H1 (cell line): ENCODE results near the gene PIK3C2G. TPM values are rescaled to one million over a fixed set of nuclear protein-coding genes. Genes with fewer than 3 reads are reported as not detected.

Experiments
- CTCF ChIA-PET: fragments of 300-600 bp; sonication (Branson Sonifier 250); formaldehyde crosslinking; loops from one replicate; lab custom pipeline; 2021; ENCODE audit not compliant: partially characterized antibody; lab: Charles Lee
- POLR2A ChIA-PET: fragments of 300-600 bp; sonication (Branson Sonifier 250); formaldehyde crosslinking; loops from one replicate; lab custom pipeline; 2021; ENCODE audit warnings: inconsistent platforms; ENCODE audit not compliant: partially characterized antibody; lab: Charles Lee
- DNase-seq, 2 experiments: peaks; one replicate each; pipeline versions ENCODE4 v3.0.0 to v3.0.0-alpha.2; 2010 to 2022; ENCODE audit warnings: low spot score in 2 of 2, low read depth in 1 of 2, mixed read lengths in 1 of 2
- FAIRE-seq: peaks from 2 replicates; lab custom pipeline; 2011; peaks lifted over from hg19 to GRCh38; lab: Jason Lieb, UNC
- H2AFZ ChIP-seq: 2 replicates; pipeline ENCODE4 v1.8.1; 2012; ENCODE audit warnings: low read length, inconsistent platforms
- H2AK5ac ChIP-seq: 2 replicates; pipeline ENCODE4 v1.6.1; 2013; ENCODE audit warnings: low read depth, low read length
- H2BK120ac ChIP-seq: replicated peaks from 2 replicates; pipeline ENCODE3; 2013; ENCODE audit warnings: low read depth, low read length, inconsistent platforms
- H2BK12ac ChIP-seq: 2 replicates; pipeline ENCODE4 v1.6.1; 2013; ENCODE audit warnings: low read depth, low read length
- H2BK15ac ChIP-seq: 2 replicates; pipeline ENCODE4 v1.6.1; 2013; ENCODE audit warnings: low read length
- H2BK20ac ChIP-seq: 2 replicates; pipeline ENCODE4 v1.6.1; 2013; ENCODE audit warnings: low read length
- H2BK5ac ChIP-seq: 2 replicates; pipeline ENCODE4 v1.6.1; 2013; ENCODE audit warnings: low read depth, low read length
- H3K14ac ChIP-seq: 2 replicates; pipeline ENCODE4 v1.6.1; 2013; ENCODE audit warnings: inconsistent platforms; ENCODE audit not compliant: insufficient read length
- H3K18ac ChIP-seq: 2 replicates; pipeline ENCODE4 v1.6.1; 2013; ENCODE audit warnings: low read length; ENCODE audit errors: extremely low read depth
- H3K23ac ChIP-seq: 2 replicates; pipeline ENCODE4 v1.6.1; 2013; ENCODE audit warnings: inconsistent platforms; ENCODE audit not compliant: insufficient read length
- H3K23me2 ChIP-seq: 2 replicates; pipeline ENCODE4 v1.6.1; 2013; ENCODE audit warnings: low read depth, low read length
- H3K27ac ChIP-seq: 2 replicates; pipeline ENCODE4 v1.6.1; 2011; ENCODE audit warnings: low read depth, low read length, inconsistent platforms
- H3K27me3 ChIP-seq, 4 experiments: replicated peaks in 1 of 4; 1 replicate in 1 of 4; 2 replicates in 3 of 4; pipeline versions ENCODE4 v1.6.1 to v1.8.1; 2011 to 2013; ENCODE audit warnings: low read length in 3 of 4, mild to moderate bottlenecking in 3 of 4, inconsistent platforms in 2 of 4, mixed read lengths in 2 of 4, moderate library complexity in 1 of 4; ENCODE audit not compliant: control insufficient read depth in 3 of 4, insufficient read depth in 3 of 4; ENCODE audit errors: extremely low read depth in 1 of 4
- H3K36me3 ChIP-seq, 4 experiments: 2 replicates each; pipeline versions ENCODE4 v1.6.1 to v1.8.1; 2011 to 2013; ENCODE audit warnings: mild to moderate bottlenecking in 4 of 4, low read length in 3 of 4, moderate library complexity in 2 of 4, control low read depth in 1 of 4, inconsistent platforms in 1 of 4; ENCODE audit not compliant: insufficient read depth in 4 of 4, control insufficient read depth in 2 of 4
- H3K4ac ChIP-seq: replicated peaks from 2 replicates; pipeline ENCODE3; 2013; ENCODE audit warnings: low read length, low read depth, mixed read lengths, inconsistent platforms; ENCODE audit not compliant: insufficient read length
- H3K4me1 ChIP-seq, 4 experiments: replicated peaks in 1 of 4; 1 replicate in 1 of 4; 2 replicates in 3 of 4; pipeline versions ENCODE4 v1.6.1 to v1.8.1; 2011 to 2013; ENCODE audit warnings: low read length in 3 of 4, inconsistent platforms in 2 of 4, mixed read lengths in 1 of 4; ENCODE audit not compliant: insufficient read depth in 4 of 4, control insufficient read depth in 3 of 4
- H3K4me2 ChIP-seq, 2 experiments: 2 replicates each; pipeline versions ENCODE4 v1.6.1 to v1.8.1; 2011 to 2013; ENCODE audit warnings: low read depth in 2 of 2, low read length in 2 of 2, control low read depth in 1 of 2, inconsistent platforms in 1 of 2, mild to moderate bottlenecking in 1 of 2; ENCODE audit not compliant: insufficient read depth in 1 of 2
- H3K4me3 ChIP-seq, 4 experiments: fragments of 200-600, 300-600 bp in 1 of 4; sonication (generic), shearing (Covaris generic), sonication (Bioruptor Twin) in 1 of 4; 2 replicates each; pipeline versions ENCODE4 v1.5.1 to v1.8.1; 2011 to 2016; ENCODE audit warnings: low read length in 4 of 4, low read depth in 3 of 4, control low read depth in 2 of 4, inconsistent platforms in 2 of 4, mild to moderate bottlenecking in 2 of 4, mixed read lengths in 1 of 4, moderate library complexity in 1 of 4; ENCODE audit not compliant: insufficient read depth in 2 of 4; ENCODE audit errors: extremely low read depth in 1 of 4
- H3K56ac ChIP-seq: replicated peaks from 2 replicates; pipeline ENCODE3; 2013; ENCODE audit warnings: low read depth, mild to moderate bottlenecking, mixed read lengths, low read length, inconsistent platforms; ENCODE audit not compliant: insufficient read length
- H3K79me1 ChIP-seq: 2 replicates; pipeline ENCODE4 v1.6.1; 2013; ENCODE audit warnings: low read depth, low read length, control low read depth
- H3K79me2 ChIP-seq, 2 experiments: 2 replicates each; pipeline versions ENCODE4 v1.6.1 to v1.8.1; 2012 to 2013; ENCODE audit warnings: low read length in 2 of 2, mild to moderate bottlenecking in 2 of 2, inconsistent platforms in 1 of 2; ENCODE audit not compliant: insufficient read depth in 2 of 2, control insufficient read depth in 1 of 2
- H3K9ac ChIP-seq, 4 experiments: replicated peaks in 1 of 4; 1 replicate in 1 of 4; 2 replicates in 3 of 4; pipeline versions ENCODE4 v1.6.1 to v1.8.1; 2011 to 2013; ENCODE audit warnings: low read depth in 3 of 4, low read length in 3 of 4, control low read depth in 2 of 4, mild to moderate bottlenecking in 2 of 4, moderate library complexity in 2 of 4, inconsistent platforms in 1 of 4; ENCODE audit errors: extremely low read depth in 1 of 4
- H3K9me3 ChIP-seq, 2 experiments: 2 replicates each; pipeline versions ENCODE4 v1.6.1 to v1.8.1; 2012 to 2013; ENCODE audit warnings: mild to moderate bottlenecking in 2 of 2, moderate library complexity in 2 of 2, control low read depth in 1 of 2, inconsistent platforms in 1 of 2, low read depth in 1 of 2, low read length in 1 of 2, mixed read lengths in 1 of 2; ENCODE audit not compliant: insufficient read depth in 2 of 2
- H4K20me1 ChIP-seq, 2 experiments: replicated peaks in 1 of 2; 2 replicates each; pipeline versions ENCODE3 to v1.8.1; 2011 to 2013; ENCODE audit warnings: inconsistent platforms in 2 of 2, low read length in 2 of 2, mild to moderate bottlenecking in 1 of 2; ENCODE audit not compliant: insufficient read depth in 2 of 2, control insufficient read depth in 1 of 2
- H4K5ac ChIP-seq: 2 replicates; pipeline ENCODE4 v1.6.1; 2013; ENCODE audit warnings: low read length, low read depth, mixed read lengths, inconsistent platforms; ENCODE audit not compliant: insufficient read length
- H4K8ac ChIP-seq: 2 replicates; pipeline ENCODE4 v1.8.0; 2013; ENCODE audit warnings: mild to moderate bottlenecking, moderate library complexity, low read length, inconsistent platforms; ENCODE audit not compliant: insufficient read depth; ENCODE audit errors: extremely low read depth
- H4K91ac ChIP-seq: replicated peaks from 2 replicates; pipeline ENCODE3; 2013; ENCODE audit warnings: low read length, mixed read lengths, inconsistent platforms; ENCODE audit not compliant: insufficient read length
- CBX5 ChIP-seq: fragments of 300-800, 300-1000 bp; sonication (generic); IDR thresholded peaks from 2 replicates; pipeline ENCODE4 v1.7.1; 2016; ENCODE audit warnings: antibody characterized with exemption, low read length, low read depth
- CHD1 ChIP-seq: IDR thresholded peaks from 2 replicates; pipeline ENCODE4 v1.6.1; 2012; ENCODE audit warnings: low read depth, low read length, improper control_type of control experiment
- CREB1 ChIP-seq: IDR thresholded peaks from 2 replicates; pipeline ENCODE4 v1.6.1; 2012; ENCODE audit warnings: inconsistent platforms
- EZH2 ChIP-seq: fragments of 200-600 bp; sonication (generic); IDR thresholded peaks from 2 replicates; pipeline ENCODE4 v1.7.1; 2012; ENCODE audit warnings: low read depth, mild to moderate bottlenecking, moderate library complexity, low read length, inconsistent platforms; ENCODE audit not compliant: severe bottlenecking
- GTF2F1 ChIP-seq: IDR thresholded peaks from 2 replicates; pipeline ENCODE4 v1.6.1; 2012; ENCODE audit warnings: low read depth, low read length, improper control_type of control experiment, borderline replicate concordance
- HDAC6 ChIP-seq: IDR thresholded peaks from one replicate; pipeline ENCODE4 v1.7.1; 2012; ENCODE audit warnings: low read depth, mild to moderate bottlenecking, inconsistent platforms, low read length, moderate library complexity
- JUN ChIP-seq: IDR thresholded peaks from 2 replicates; pipeline ENCODE4 v1.6.1; 2011; ENCODE audit warnings: low read depth, mild to moderate bottlenecking, improper control_type of control experiment, low read length
- MAX ChIP-seq: IDR thresholded peaks from 2 replicates; pipeline ENCODE4 v1.6.1; 2012; ENCODE audit warnings: inconsistent platforms
- RFX5 ChIP-seq: IDR thresholded peaks from 2 replicates; pipeline ENCODE4 v1.6.1; 2011; ENCODE audit warnings: low read depth, low read length, improper control_type of control experiment, borderline replicate concordance
- RNF2 ChIP-seq: fragments of 200-900, 300-1000 bp; sonication (generic); IDR thresholded peaks from 2 replicates; pipeline ENCODE4 v1.7.1; 2016; ENCODE audit warnings: borderline replicate concordance, low read depth, mild to moderate bottlenecking, antibody characterized with exemption, low read length; ENCODE audit not compliant: poor library complexity, severe bottlenecking; ENCODE audit errors: missing control alignments
- SP2 ChIP-seq: IDR thresholded peaks from 2 replicates; pipeline ENCODE4 v1.6.1; 2012; ENCODE audit warnings: mild to moderate bottlenecking, low read length, inconsistent platforms
- SUZ12 ChIP-seq: fragments of 200-600 bp; sonication (generic); IDR thresholded peaks from 2 replicates; pipeline ENCODE4 v1.6.1; 2012; ENCODE audit warnings: mild to moderate bottlenecking, inconsistent platforms, low read length, moderate library complexity, mixed read lengths
- TBP ChIP-seq: IDR thresholded peaks from 2 replicates; pipeline ENCODE4 v1.6.1; 2011; ENCODE audit warnings: low read depth, low read length, improper control_type of control experiment
- USF2 ChIP-seq: IDR thresholded peaks from 2 replicates; pipeline ENCODE4 v1.6.1; 2011; ENCODE audit warnings: low read length, improper control_type of control experiment
- WGBS, 2 experiments: shearing (Covaris generic) in 1 of 2; methylation state at CpG; one replicate each; pipeline versions ENCODE4 v1.1.6 to v1.1.7; 2013 to 2015; ENCODE audit warnings: low lambda C conversion rate in 2 of 2, mixed read lengths in 2 of 2, inconsistent platforms in 1 of 2, low coverage in 1 of 2, missing lambda C conversion rate in 1 of 2; ENCODE audit not compliant: insufficient replicate concordance in 2 of 2, insufficient coverage in 1 of 2, insufficient read length in 1 of 2; ENCODE audit errors: extremely low coverage in 1 of 2, missing lambda C conversion rate in 1 of 2; 5-methylcytosine and 5-hydroxymethylcytosine counted together
- polyA plus RNA-seq, 7 experiments: library from polyadenylated mRNA; depleted of rRNA in 3 of 7; stranded (reverse) in 5 of 7; unstranded in 2 of 7; fragments of >200 nt in 5 of 7; fragments of 200-250 nt in 2 of 7; gene quantifications; 1 replicate in 5 of 7; 2 replicates in 1 of 7; 4 replicates in 1 of 7; pipeline versions ENCODE4 v1.2.1 to v1.2.3, GENCODE V29; 2011 to 2013; ENCODE audit warnings: missing spikeins in 2 of 7, mixed read lengths in 2 of 7
- total RNA-seq: library from RNA; stranded (reverse); fragmentation: NEBNext Ultra II Directional; extraction: Animal tissue kit (Norgen Biotek cat#: 25700); gene quantifications from 2 replicates; pipeline ENCODE4 v1.2.1, GENCODE V29; 2021

The PIK3C2G gene
- total and polyA plus RNA-seq, 2 of the 8 experiments (the other 6 are each of a cell fraction or from before 2014, with no cell fraction given) = not detected

GRCh38 chr12:18522806-18523205 lies 261.5 kb downstream of the PIK3C2G start:
- Histone ChIP-seq H3K79me2 (no peaks in the 10 kb centered on the region), H4K5ac (no peak overlapping the region), H3K4me3 (no peak overlapping the region), H3K18ac (no peak overlapping the region), H4K20me1 (no peaks in the 10 kb centered on the region), H2BK12ac (no peak overlapping the region), H3K9me3 (peaks cover 3 to 5% of the 10 kb centered on the region in 2 experiments; a peak in 1 of 4 replicates), H3K56ac (no peak overlapping the region), H4K91ac (no peak overlapping the region), H2AFZ (no peak overlapping the region), H2BK5ac (no peak overlapping the region), H2AK5ac (no peak overlapping the region), H2BK15ac (no peak overlapping the region), H3K27ac (no peak overlapping the region), H3K36me3 (no peaks in the 10 kb centered on the region), H4K8ac (no peak overlapping the region), H3K4me2 (no peak overlapping the region), H3K14ac (no peak overlapping the region), H2BK120ac (no peak overlapping the region), H3K9ac (no peak overlapping the region), H3K4ac (no peak overlapping the region), H2BK20ac (no peak overlapping the region), H3K23ac (no peak overlapping the region), H3K4me1 (no peaks in the 10 kb centered on the region), H3K23me2 (no peaks in the 10 kb centered on the region), H3K27me3 (no peaks in the 10 kb centered on the region; a peak in 1 of 7 replicates), H3K79me1 (no peaks in the 10 kb centered on the region)
- no peak for DNase-seq
- ChIA-PET CTCF (no interaction called here), POLR2A (no interaction called here)
- WGBS, 2 experiments = 95% methylated on average over 1 of the region's 1 CpG; no CpG with 5 or more reads in 1 of the 2 experiments
- no peak for FAIRE-seq
- TF ChIP-seq CHD1 (no peak), SP2 (no peak), MAX (no peak), SUZ12 (no peak), RFX5 (no peak), HDAC6 (no peak), JUN (no peak), TBP (no peak), RNF2 (no peak), USF2 (no peak), EZH2 (no peak), CREB1 (no peak), CBX5 (no peak), GTF2F1 (no peak)
